SK-N-MC (cell line): ENCODE results near the gene FAM83C.
"Not testable (repeated sequence)": the region's sequence is repeated elsewhere in the genome, so short reads cannot be mapped to it uniquely, and the experiment has no call there.

Experiments
- DNase-seq: peaks from one replicate; pipeline ENCODE4 v3.0.0-alpha.2; 2011; ENCODE audit warnings: low read depth, low spot score
- H3K27ac ChIP-seq: fragments of 200-600 bp; sonication (generic); 2 replicates; pipeline ENCODE4 v1.5.1; 2016; ENCODE audit warnings: mixed run types
- H3K36me3 ChIP-seq: fragments of 200-600 bp; sonication (generic); 2 replicates; pipeline ENCODE4 v1.6.1; 2017; ENCODE audit warnings: antibody characterized with exemption, low read length, mixed read lengths; ENCODE audit not compliant: insufficient read depth
- H3K4me3 ChIP-seq: fragments of 200-600 bp; sonication (generic); 2 replicates; pipeline ENCODE4 v1.5.1; 2016
- H3K9ac ChIP-seq: fragments of 200-600 bp; sonication (generic); 2 replicates; pipeline ENCODE4 v1.8.0; 2017; ENCODE audit warnings: mixed run types, mixed read lengths; ENCODE audit not compliant: insufficient read length
- H3K9me3 ChIP-seq: fragments of 200-600 bp; sonication (generic); 2 replicates; pipeline ENCODE4 v1.6.1; 2017; ENCODE audit warnings: low read depth, mild to moderate bottlenecking, antibody characterized with exemption, low read length, moderate library complexity, mixed read lengths
- EZH2 ChIP-seq: fragments of 200-600 bp; sonication (generic); IDR thresholded peaks from one replicate; pipeline ENCODE4 v1.6.1; 2017; ENCODE audit warnings: antibody characterized with exemption
- FOXP2 ChIP-seq: optimal IDR thresholded peaks from 2 replicates; pipeline ENCODE3; 2011; ENCODE audit warnings: mild to moderate bottlenecking, moderate library complexity; ENCODE audit not compliant: insufficient read depth; ENCODE audit errors: extremely low read length, control extremely low read depth
- POLR2AphosphoS5 ChIP-seq: IDR thresholded peaks from 2 replicates; pipeline ENCODE4 v1.6.1; 2012; ENCODE audit warnings: mild to moderate bottlenecking, low read depth, low read length, borderline replicate concordance

The FAM83C gene

DNA sequence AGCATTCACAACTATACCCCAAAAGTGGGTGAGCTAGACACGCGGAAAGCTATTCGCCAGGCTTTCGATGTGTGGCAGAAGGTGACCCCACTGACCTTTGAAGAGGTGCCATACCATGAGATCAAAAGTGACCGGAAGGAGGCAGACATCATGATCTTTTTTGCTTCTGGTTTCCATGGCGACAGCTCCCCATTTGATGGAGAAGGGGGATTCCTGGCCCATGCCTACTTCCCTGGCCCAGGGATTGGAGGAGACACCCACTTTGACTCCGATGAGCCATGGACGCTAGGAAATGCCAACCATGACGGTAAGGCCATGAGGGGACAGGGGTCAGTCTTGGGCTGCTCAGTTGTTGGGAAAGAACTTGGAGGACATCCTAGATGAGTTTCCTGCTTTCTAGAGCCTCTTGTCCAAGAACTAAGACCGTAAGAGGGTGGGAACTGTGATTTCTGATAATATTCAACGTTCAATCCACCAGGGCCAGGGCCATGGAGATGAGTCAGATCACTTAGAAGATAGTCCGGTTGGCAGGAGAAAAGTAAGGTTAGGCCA, 37.7 kb downstream of the FAM83C start:
- Histone ChIP-seq H3K27ac (no peak overlapping the region), H3K36me3 (no peaks in the 10 kb centered on the region), H3K9ac (no peak overlapping the region), H3K4me3 (no peak overlapping the region), H3K9me3 (no peaks in the 10 kb centered on the region)
- TF ChIP-seq EZH2 (no peak), POLR2AphosphoS5 (no peak), FOXP2 (no peak)
- DNase-seq = no peak

DNA sequence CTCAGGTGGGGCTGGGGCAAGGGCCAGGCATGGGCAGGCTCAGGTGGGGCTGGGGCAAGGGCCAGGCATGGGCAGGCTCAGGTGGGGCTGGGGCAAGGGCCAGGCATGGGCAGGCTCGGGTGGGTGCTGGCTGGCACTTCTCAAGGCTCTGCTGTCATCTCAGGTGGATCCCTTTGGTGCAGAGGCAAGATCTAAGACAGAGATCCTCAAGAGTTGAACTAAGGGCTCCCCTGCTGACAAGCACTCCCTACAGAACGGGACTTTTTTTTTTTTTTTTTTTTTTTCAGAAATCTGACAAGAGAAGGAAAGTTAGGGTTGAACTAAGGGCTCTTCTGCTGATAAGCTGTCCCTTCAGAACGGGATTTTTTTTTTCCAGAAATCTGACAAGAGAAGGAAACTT, 39.2 kb downstream of the FAM83C start:
- Histone ChIP-seq H3K9me3 (no peaks in the 10 kb centered on the region), H3K27ac (no peak overlapping the region), H3K4me3 (no peak overlapping the region), H3K9ac (no peak overlapping the region), H3K36me3 (no peaks in the 10 kb centered on the region)
- no peak for DNase-seq
- TF ChIP-seq POLR2AphosphoS5 = no peak
- TF ChIP-seq EZH2 = no peak
- TF ChIP-seq FOXP2 = no peak

DNA sequence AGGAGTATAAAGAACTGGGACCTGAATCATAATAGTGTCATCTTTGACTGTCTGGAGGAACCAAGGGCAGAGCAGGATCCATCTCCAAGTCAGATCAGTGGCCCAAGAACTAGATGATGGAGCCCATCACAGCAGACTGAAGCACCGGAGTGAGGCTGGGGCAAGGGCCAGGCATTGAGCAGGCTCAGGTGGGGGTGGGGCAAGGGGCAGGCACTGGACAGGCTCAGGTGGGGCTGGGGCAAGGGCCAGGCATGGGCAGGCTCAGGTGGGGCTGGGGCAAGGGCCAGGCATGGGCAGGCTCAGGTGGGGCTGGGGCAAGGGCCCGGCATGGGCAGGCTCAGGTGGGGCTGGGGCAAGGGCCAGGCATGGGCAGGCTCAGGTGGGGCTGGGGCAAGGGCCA, 39.6 kb downstream of the FAM83C start:
- H3K9ac ChIP-seq, H3K9me3 ChIP-seq, H3K4me3 ChIP-seq, H3K36me3 ChIP-seq, H3K27ac ChIP-seq, DNase-seq: not testable (repeated sequence)

- Histone ChIP-seq H3K4me3 (no peak overlapping the region), H3K9ac (no peak overlapping the region), H3K36me3 (no peaks in the 10 kb centered on the region), H3K27ac (no peak overlapping the region), H3K9me3 (no peaks in the 10 kb centered on the region)
- TF ChIP-seq EZH2 = no peak
- no peak for TF ChIP-seq POLR2AphosphoS5
- TF ChIP-seq FOXP2 = no peak
- no peak for DNase-seq
These were observed 40.2 kb downstream of the FAM83C start for GRCh38 chr20:35252037-35252461.

DNA sequence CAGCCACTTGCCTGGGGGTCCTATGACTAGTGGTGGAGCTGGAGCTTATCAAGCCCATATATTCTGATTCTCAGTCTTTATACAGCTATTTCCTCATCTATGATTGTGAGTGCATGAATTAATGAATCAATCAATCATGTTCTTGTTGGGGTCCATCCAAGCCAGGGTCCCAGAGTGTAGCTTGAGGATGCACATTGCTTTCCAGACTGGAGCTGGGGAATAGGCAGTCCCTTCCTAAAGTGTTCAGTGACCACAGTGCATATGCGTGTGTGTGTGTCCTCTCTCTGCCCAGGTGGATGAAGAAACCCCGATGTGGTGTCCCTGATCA, 40.6 kb downstream of the FAM83C start:
- Histone ChIP-seq H3K27ac (no peak overlapping the region), H3K9me3 (no peaks in the 10 kb centered on the region), H3K9ac (no peak overlapping the region), H3K4me3 (no peak overlapping the region), H3K36me3 (no peaks in the 10 kb centered on the region)
- TF ChIP-seq FOXP2 (no peak), EZH2 (no peak), POLR2AphosphoS5 (no peak)
- DNase-seq = no peak

DNA sequence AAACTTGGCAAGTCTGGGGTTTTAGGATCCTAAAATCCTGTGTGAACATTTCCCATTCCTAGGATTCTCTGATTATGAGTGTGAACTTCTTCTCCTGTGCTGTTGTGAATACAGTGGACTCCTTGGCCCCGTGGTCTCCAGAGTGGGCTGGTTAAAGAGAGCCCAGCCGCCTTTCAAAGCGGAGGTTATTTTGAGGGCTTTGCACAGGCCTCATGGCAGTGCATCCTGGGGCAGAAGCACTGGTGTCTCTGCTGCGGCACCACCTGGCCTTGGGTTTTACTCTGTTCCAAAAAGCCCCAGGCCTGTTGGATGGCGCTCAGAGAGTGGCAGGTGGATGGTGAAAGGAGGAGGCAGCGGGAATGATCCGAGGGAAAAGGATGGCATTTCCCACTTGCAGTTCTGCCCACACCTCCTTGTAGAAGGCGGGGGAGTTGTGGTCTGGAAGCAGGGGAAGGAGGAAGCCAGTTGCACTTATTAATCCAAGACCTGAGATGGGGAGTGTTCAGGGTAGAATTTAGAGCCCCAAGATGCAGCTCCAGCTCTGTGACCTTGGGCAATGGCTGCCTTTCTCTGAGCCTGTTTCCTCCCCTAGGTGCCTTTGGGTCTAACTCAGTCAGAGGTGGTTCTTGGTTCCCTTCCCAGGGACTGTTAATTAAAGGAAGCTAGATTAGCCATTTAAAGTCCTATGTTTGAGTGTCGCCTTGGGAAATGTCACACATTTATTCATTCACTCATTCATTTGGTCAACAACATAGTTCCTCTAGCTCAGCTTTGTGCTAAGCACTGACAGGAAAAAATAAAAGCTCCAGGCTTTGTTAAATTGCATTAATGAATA, 43.4 kb downstream of the FAM83C start:
- DNase-seq = no peak
- Histone ChIP-seq H3K4me3 (no peak overlapping the region), H3K9me3 (no peaks in the 10 kb centered on the region), H3K27ac (no peak overlapping the region), H3K9ac (no peak overlapping the region), H3K36me3 (no peaks in the 10 kb centered on the region)
- TF ChIP-seq EZH2 = no peak
- TF ChIP-seq FOXP2 = no peak

GRCh38 chr20:35246723-35247122, 45.5 kb downstream of the FAM83C start:
- DNase-seq = no peak
- no peak overlapping the region for H3K9ac ChIP-seq
- H3K27ac ChIP-seq = no peak overlapping the region
- no peaks in the 10 kb centered on the region for H3K9me3 ChIP-seq
- H3K4me3 ChIP-seq = no peak overlapping the region
- no peak for TF ChIP-seq FOXP2
- TF ChIP-seq EZH2 = no peak
- TF ChIP-seq POLR2AphosphoS5 = no peak
- H3K36me3 ChIP-seq = no peaks in the 10 kb centered on the region

DNA sequence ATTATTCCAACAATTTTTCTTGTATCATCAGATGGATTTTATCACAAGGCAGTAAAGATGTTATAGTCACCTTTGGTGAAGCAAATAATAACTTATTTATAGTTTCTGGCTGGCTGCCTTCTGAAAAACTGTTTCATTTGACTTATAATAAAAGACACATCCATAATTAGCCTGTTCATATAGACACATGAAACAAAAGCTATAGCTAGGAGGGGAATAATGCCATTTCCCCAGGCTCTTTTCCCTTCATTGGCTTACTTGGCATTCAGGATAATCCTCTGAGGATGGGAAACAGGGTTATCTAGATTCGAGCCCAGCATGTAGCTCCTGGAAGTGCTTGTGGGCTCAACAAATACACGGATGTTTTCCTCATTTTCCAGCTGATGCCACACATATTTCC, 48.2 kb downstream of the FAM83C start:
- H3K4me3 ChIP-seq = no peak overlapping the region
- no peak overlapping the region for H3K9ac ChIP-seq
- no peaks in the 10 kb centered on the region for H3K9me3 ChIP-seq
- no peak for DNase-seq
- no peak overlapping the region for H3K27ac ChIP-seq
- TF ChIP-seq FOXP2 (no peak), EZH2 (no peak), POLR2AphosphoS5 (no peak)
- H3K36me3 ChIP-seq = no peaks in the 10 kb centered on the region

GRCh38 chr20:35243317-35243716, 48.9 kb downstream of the FAM83C start:
- Histone ChIP-seq H3K9ac (no peak overlapping the region), H3K4me3 (no peak overlapping the region)
- no peak for DNase-seq

More at GRCh38 chr20:35243317-35243716, 48.9 kb downstream of the FAM83C start:
- TF ChIP-seq EZH2 = no peak
- TF ChIP-seq POLR2AphosphoS5 = no peak
- TF ChIP-seq FOXP2 = no peak
- Histone ChIP-seq H3K27ac (no peak overlapping the region), H3K36me3 (no peaks in the 10 kb centered on the region), H3K9me3 (no peaks in the 10 kb centered on the region)
